Psoas muscle (tissue), 8 donors: ENCODE data around the gene B4GALT2. TPM values are rescaled to one million over a fixed set of nuclear protein-coding genes. Genes with fewer than 3 reads are reported as not detected.
A peak's percentile ranks its signal among the peaks of the same experiment; 100 is the strongest.

ENCODE experiments used
- ATAC-seq, 4 donors: fragments of 200-7000 bp; cut with Tn5 transposase; one replicate each; pipeline ENCODE4 v1.9.1; 2020; ENCODE audit warnings: moderate library complexity in 3 of 4, mild to moderate bottlenecking in 2 of 4
- DNase-seq, 2 donors: peaks; one replicate each; pipeline ENCODE4 v3.0.0-alpha.2; 2020
- H3K27ac ChIP-seq: fragments of 200-600 bp; one replicate; pipeline ENCODE4 v1.8.0; 2022
- H3K27me3 ChIP-seq, 3 donors: fragments of 200-600 bp in 1 of 3; one replicate each; pipeline versions ENCODE4 v1.6.1 to v1.8.0; 2013 to 2022; ENCODE audit warnings: low read length in 2 of 3, mild to moderate bottlenecking in 2 of 3, moderate library complexity in 1 of 3; ENCODE audit not compliant: insufficient read depth in 3 of 3
- H3K36me3 ChIP-seq, 2 donors: fragments of 200-600 bp in 1 of 2; one replicate each; pipeline versions ENCODE4 v1.6.1 to v1.8.0; 2013 to 2022; ENCODE audit warnings: low read depth in 1 of 2, mild to moderate bottlenecking in 1 of 2, moderate library complexity in 1 of 2; ENCODE audit not compliant: insufficient read depth in 1 of 2
- H3K4me1 ChIP-seq: fragments of 200-600 bp; one replicate; pipeline ENCODE4 v1.8.0; 2022
- H3K4me3 ChIP-seq: fragments of 200-600 bp; one replicate; pipeline ENCODE4 v1.8.0; 2022; ENCODE audit warnings: mild to moderate bottlenecking
- H3K9me3 ChIP-seq: fragments of 200-600 bp; one replicate; pipeline ENCODE4 v1.8.0; 2022
- CTCF ChIP-seq: fragments of 200-600 bp; IDR thresholded peaks from one replicate; pipeline ENCODE4 v1.8.0; 2022; ENCODE audit warnings: antibody characterized with exemption
- WGBS, 3 donors: extraction: QIAGEN DNeasy Blood & Tissue Kit; methylation state at CpG; one replicate each; pipeline versions ENCODE4 v1.1.6 to v1.1.7; 2013; 5-methylcytosine and 5-hydroxymethylcytosine counted together
- intact Hi-C, 2 donors: fragments of 100-400 bp; cut with DNase I; formaldehyde crosslinking; loops; one replicate each; pipeline versions ENCODE4 v1.11.0 to v1.14.2; 2022
- long read RNA-seq, 2 donors: library from polyadenylated mRNA; unstranded; transcript quantifications; one replicate each; pipeline ENCODE4 v2.0.0, GENCODE V29; 2021
- polyA plus RNA-seq, 3 donors: library from polyadenylated mRNA; stranded (reverse); fragments of 200-250 nt; gene quantifications; one replicate each; pipeline ENCODE4 v1.2.3, GENCODE V29; 2013
- total RNA-seq, 4 donors: library from RNA; stranded (reverse); fragmentation: NEBNext Ultra II Directional in 2 of 4; extraction: Animal tissue kit (Norgen Biotek cat#: 25700) in 2 of 4; gene quantifications; one replicate each; pipeline versions ENCODE4 v1.2.1 to v1.2.4, GENCODE V29; 2021 to 2023
- donor health status: healthy with polysubstance abuse.
- donor health status: DM: no; HTN: no; CAD: no; lungs with moderate emphysema.
- donor health status: Bipolar disorder and iron deficiency.
- donor health status: healthy.
- donor health status: DM: yes; HTN: yes; CAD: no.
- donor health status: DM: no; HTN: no; CAD: no.
- donor health status: DM: no; HTN: no; CAD: no.
- donor health status: DM: yes; HTN: yes; CAD: no.

The B4GALT2 gene, protein sequence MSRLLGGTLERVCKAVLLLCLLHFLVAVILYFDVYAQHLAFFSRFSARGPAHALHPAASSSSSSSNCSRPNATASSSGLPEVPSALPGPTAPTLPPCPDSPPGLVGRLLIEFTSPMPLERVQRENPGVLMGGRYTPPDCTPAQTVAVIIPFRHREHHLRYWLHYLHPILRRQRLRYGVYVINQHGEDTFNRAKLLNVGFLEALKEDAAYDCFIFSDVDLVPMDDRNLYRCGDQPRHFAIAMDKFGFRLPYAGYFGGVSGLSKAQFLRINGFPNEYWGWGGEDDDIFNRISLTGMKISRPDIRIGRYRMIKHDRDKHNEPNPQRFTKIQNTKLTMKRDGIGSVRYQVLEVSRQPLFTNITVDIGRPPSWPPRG
- total RNA-seq = 10 to 100 TPM; 33.5 to 54.9 (median 50.7) TPM
- 10 to 100 TPM; 57.1 to 81.0 (median 60.2) TPM for polyA plus RNA-seq
- long read RNA-seq, donor 1, transcript B4GALT2-203 (7 exons, 2,203 nt) = major isoform, 54 of 108 reads
- long read RNA-seq, donor 1, partial matches to known transcripts = 24 of 108 reads
- long read RNA-seq, donor 1, other reads (novel, unspliced or antisense) = 30 of 108 reads
- long read RNA-seq, donor 2, transcript B4GALT2-203 (7 exons, 2,203 nt) = major isoform, 78 of 165 reads
- long read RNA-seq, donor 2, partial matches to known transcripts = 35 of 165 reads
- long read RNA-seq, donor 2, other reads (novel, unspliced or antisense) = 52 of 165 reads

- peak in 1 of 4 donors; percentile 15 for ATAC-seq
- intact Hi-C loops = no loop called here
- WGBS, 3 donors = 7 to 18% (median 17%) methylated on average over 21 to 54 of the region's 54 CpGs
Observed at GRCh38 chr1:43978551-43979260, at the start of gene B4GALT2. TSS of gene B4GALT2 (plus strand) at chr1:43979210. CDS start at chr1:43981161, 1,951 bp downstream.

DNA sequence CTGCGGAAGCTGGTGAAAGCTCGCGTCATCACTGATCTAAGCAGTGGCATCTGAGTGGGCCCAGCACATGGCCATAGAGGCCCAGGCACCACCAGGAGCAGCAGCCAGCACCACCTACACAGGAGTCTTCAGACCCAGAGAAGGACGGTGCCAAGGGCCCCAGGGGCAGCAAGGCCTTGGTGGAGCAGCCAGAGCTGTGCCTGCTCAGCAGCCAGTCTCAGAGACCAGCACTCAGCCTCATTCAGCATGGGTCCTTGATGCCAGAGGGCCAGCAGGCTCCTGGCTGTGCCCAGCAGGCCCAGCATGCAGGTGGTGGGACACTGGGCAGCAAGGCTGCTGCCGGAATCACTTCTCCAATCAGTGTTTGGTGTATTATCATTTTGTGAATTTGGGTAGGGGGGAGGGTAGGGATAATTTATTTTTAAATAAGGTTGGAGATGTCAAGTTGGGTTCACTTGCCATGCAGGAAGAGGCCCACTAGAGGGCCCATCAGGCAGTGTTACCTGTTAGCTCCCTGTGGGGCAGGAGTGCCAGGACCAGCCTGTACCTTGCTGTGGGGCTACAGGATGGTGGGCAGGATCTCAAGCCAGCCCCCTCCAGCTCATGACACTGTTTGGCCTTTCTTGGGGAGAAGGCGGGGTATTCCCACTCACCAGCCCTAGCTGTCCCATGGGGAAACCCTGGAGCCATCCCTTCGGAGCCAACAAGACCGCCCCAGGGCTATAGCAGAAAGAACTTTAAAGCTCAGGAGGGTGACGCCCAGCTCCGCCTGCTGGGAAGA, 48.7 kb upstream of the B4GALT2 start:
- peaks cover 0 to 13% of the 10 kb centered on the region in 2 donors for H3K36me3 ChIP-seq
- H3K4me3 ChIP-seq = no peak overlapping the region
- peaks cover 0 to 4% (median 0%) of the 10 kb centered on the region in 3 donors for H3K27me3 ChIP-seq
- no peak overlapping the region for H3K27ac ChIP-seq
- 93 to 97% (median 96%) methylated on average over 10 of the region's 10 CpGs for WGBS, 3 donors
- peak; percentile 36 for TF ChIP-seq CTCF
- ATAC-seq (no peak), DNase-seq (no peak)
- H3K9me3 ChIP-seq = no peaks in the 10 kb centered on the region
- H3K4me1 ChIP-seq = peaks cover 18% of the 10 kb centered on the region
- intact Hi-C loops = loop anchor here (5.0 to 10.0 kb wide), 3 partner anchors 48 to 266 kb away; no protein-coding TSS in a partner anchor

More at GRCh38 chr1:43978551-43979260, at the start of gene B4GALT2:
- Histone ChIP-seq H3K4me3 (peak within 1 kb of the TSS; percentile 94), H3K27me3 (no peaks in the 10 kb centered on the region), H3K36me3 (peaks cover 0 to 34% of the 10 kb centered on the region in 2 donors), H3K4me1 (peaks cover 35% of the 10 kb centered on the region), H3K27ac (peak within 1 kb of the TSS; percentile 74), H3K9me3 (no peaks in the 10 kb centered on the region)
- no peak for TF ChIP-seq CTCF
- DNase-seq = peak; percentile 64 to 74

DNA sequence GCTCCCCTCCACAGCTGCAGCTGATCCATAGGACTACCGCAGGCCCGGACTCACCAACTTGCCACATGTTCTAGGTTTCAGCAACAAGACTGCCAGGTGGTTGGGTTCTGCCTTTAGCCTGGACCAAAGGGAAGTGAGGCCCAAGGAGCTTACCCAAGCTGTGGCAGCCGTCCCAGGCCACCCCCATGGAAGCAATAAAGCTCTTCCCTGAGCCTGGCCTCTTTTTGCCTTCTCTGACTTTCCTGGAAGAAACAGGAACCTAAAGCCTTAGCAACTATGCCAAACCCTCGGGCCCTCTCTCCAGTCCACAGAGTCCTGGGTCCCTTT, 48.1 kb upstream of the B4GALT2 start:
- H3K27ac ChIP-seq = no peak overlapping the region
- H3K9me3 ChIP-seq = no peaks in the 10 kb centered on the region
- WGBS, 3 donors = 68 to 72% (median 69%) methylated on average over 4 of the region's 4 CpGs
- no peak overlapping the region for H3K4me3 ChIP-seq
- TF ChIP-seq CTCF = no peak
- peaks cover 0 to 7% of the 10 kb centered on the region in 2 donors for H3K36me3 ChIP-seq
- DNase-seq (no peak), ATAC-seq (no peak)
- H3K27me3 ChIP-seq = peaks cover 0 to 4% (median 0%) of the 10 kb centered on the region in 3 donors
- intact Hi-C loops = loop anchor here (5.0 to 10.0 kb wide), 3 partner anchors 49 to 266 kb away; no protein-coding TSS in a partner anchor
- H3K4me1 ChIP-seq = peaks cover 19% of the 10 kb centered on the region
